SK-N-DZ (cell line): Measurements from ENCODE around the gene PDLIM5.
"Not testable (repeated sequence)": the region's sequence is repeated elsewhere in the genome, so short reads cannot be mapped to it uniquely, and the experiment has no call there.

Experiments used
- DNase-seq: peaks from one replicate; pipeline ENCODE4 v3.0.0-alpha.2; 2015; ENCODE audit warnings: low spot score

The PDLIM5 gene

DNA sequence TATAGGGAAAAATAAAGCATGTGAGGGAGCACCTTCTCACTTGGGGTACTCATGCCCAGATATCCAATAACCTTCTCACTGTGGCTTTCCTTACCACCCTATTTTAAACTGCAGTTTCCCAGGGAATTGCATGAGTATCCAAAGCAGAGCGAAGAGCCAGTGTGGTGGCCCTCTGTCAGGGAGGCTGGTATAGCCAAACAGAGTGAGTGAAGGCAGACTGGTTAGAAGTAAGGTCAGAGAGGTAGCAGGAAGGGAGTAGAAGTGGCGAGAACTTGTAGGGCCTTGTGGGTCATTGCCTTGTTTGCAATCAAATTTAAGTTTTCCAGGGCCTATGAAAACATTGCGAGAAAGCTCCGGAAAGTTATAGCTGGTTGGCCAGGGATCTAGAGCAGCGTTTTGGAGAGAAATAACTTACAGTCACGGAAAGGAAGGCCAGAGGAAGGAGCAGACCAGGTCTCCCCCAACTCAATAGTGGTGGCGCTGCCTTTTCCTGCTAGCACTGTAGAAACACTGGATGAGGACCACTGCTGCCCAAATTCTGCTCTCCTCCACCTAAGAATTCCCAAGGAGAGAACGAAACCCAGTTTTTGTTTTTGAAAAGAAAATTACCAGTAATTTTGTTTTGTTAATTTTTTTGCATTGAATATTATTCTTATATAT is 77.2 kb downstream of the PDLIM5 start:
- DNase-seq, result no peak

DNA sequence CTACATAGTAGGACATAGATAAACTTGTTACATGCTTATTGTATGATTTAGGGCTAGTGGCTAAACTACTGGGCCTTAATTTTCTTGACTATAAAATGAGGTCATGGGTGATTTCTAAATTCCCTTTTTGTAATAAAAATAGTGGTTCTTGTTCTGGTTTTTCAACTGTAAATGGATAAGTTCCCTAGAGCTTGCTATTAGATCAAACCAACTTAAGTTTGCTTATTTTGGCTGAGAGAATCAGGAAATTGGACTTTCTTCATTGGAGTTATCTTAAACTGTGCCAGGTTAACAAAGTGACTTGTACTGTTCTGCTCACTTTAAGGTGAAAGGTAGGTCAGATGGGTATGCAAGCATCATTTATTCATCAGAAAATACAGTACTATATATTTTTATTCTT is 78.3 kb downstream of the PDLIM5 start:
- DNase-seq, result no peak

DNA sequence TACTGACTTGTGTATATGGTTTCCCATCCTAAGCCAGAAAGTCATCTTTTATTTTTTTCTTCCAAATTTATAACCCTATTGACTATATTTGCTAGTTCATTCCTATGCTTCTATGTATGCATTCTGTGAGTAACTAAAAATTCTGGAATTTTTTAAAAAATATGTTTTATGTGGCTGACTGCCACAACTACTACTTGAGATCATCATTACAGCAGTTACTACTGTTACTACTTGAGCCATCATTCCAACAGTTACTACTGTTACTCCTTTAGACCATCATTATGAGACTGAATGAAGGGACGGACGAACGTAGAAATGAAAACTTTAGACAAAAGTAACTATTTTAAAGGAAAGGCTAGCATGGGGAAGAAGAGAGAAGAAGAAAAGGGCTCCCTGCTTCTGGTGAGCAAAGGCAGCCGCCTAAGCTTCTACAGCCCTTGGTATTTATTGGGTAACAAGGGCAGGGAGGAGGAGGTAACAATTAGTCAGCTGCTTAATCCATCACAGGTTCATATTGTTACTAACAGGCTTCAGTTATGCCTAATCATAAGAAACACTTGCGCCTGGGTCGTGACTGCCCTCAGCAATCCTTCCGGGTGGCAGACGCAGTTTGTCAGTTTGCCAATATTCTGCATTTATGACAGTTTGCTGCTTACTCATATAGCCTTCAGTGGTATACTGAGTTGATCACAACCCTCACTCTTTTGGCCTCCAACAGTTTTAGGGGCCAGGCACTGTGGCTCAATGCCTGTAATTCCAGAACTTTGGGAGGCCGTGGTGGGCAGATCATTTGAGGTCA is 80.4 kb downstream of the PDLIM5 start:
- DNase-seq, result no peak

GRCh38 chr4:94533405-94534223 is 81.9 kb downstream of the PDLIM5 start:
- DNase-seq, result no peak

DNA sequence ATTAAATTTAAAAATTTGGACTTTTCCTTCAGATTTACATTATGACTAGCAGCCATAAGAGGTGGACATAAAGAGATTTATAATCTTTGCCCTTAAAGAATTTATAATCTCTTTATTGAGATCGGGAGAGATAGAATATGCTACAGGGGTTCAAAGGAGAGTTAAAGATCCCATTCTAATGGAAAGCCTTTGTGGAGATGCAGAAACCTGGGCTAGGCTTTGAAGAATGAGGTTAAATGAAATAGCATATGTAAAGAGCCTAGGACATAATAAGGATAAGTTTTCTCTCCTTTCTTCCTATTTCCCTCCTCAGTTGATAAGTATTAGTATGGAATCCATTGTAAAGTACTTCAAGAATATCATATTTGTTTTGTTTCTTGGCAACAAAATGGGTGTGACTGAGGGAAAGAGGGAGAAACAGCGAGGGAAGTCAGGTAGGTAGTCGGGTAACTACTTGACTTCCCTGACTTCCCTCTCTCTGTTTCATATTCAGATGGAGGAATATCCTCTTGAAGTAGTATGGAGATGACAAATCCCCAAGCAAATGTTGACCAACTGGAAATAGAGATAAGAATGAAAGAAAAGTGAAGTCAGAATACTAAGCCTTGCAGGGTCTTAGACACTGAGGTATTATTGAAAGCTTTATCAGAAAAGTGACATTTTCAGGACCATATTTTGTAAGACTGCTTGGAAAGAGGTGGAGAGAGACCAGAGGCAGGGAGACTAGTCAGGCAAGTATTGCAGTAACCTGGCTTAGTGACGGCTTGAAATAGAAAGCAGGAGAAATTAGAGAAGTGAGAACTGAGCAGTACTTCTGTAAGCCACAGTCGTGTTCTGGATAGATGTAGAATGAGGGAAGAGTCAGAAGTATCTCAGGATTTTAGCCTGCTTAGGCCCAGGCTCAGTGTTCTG is 82.9 kb downstream of the PDLIM5 start:
- DNase-seq, result no peak

GRCh38 chr4:94536049-94536448 is 84.3 kb downstream of the PDLIM5 start:
- DNase-seq, result no peak

DNA sequence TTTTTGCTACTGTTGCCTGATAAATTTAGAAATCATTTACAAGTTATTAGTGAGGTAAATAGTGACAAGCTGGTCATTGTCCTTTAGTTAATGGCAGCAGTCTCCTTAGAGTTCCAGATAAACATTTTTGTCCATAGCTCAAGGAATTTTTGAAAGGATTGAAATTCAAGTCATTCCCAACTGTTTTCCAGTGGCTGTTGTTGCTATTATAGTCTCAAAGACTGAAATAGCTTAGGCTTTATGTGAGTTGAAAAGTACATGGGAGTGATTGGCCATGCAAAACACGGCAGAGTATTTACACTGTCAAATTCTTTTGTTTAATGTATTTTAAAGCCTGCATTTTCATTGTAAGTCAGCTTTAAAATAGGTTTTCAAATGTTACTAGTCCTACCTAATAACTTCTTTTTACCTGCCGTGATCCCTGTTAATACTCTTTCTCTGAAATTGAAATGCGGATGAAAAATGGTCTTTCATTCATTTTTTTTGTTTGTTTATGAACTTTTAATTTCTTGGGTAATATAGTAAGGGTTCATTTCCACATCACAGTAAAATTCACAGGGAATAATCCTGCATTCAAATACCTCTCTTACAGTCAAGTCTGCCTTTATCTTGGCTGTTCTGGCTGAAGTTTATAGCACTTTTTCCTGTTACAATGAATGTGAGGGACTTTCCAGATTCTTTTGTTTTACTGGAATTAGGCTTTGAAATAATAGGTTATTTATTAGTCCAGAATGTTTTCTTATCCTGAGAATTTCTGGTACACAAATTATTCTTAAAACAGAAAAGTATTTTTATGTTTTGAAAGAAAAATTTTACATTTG is 85.1 kb downstream of the PDLIM5 start:
- DNase-seq, result no peak

GRCh38 chr4:94537921-94538628 is 86.3 kb downstream of the PDLIM5 start:
- no peak for DNase-seq

DNA sequence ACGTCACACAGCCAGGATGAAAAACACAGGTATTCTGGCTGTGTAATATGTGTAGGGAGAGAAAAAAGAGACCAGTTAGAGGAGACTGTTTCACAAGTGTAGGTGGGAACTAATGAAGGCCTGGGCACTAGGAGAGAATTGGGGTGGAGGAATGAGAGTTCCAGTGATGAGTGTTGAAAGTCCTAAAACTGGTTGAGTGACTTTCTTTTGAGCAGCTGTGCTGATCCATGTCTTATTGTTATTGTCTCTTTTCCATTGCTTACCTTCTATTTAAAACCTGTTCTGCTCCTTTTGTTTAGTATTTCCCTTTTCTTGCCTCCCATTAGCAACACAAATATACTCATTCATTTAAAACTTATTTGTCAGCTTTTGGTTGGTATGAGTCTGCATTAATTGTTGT is 88.7 kb downstream of the PDLIM5 start:
- DNase-seq, result no peak

GRCh38 chr4:94544811-94545210 is 93.1 kb downstream of the PDLIM5 start:
- no peak for DNase-seq

GRCh38 chr4:94545296-94545695 is 93.6 kb downstream of the PDLIM5 start:
- DNase-seq, result no peak

GRCh38 chr4:94546949-94547348 is 95.2 kb downstream of the PDLIM5 start:
- DNase-seq, result no peak

- DNase-seq, result no peak
Measured at GRCh38 chr4:94548571-94548970, 96.8 kb downstream of the PDLIM5 start.

DNA sequence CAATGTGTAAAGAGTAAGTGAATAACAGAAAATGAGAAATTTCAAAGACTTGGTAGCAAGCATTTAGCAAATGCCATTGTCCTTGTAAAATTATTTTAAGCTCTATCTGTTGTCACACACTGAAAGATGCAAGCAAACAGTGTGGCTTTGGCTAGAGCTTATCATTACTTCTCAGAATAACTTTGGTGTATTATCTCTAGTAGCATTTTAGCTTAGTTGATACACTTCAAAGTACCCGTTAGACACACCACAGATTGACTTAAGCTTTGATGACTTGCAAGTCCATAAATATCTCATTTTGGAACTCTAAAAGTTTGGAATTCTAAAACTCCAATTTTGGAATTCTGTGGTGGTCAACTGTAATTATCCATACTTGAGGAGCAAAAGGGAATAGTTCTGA is 98.6 kb downstream of the PDLIM5 start:
- DNase-seq, result no peak

DNA sequence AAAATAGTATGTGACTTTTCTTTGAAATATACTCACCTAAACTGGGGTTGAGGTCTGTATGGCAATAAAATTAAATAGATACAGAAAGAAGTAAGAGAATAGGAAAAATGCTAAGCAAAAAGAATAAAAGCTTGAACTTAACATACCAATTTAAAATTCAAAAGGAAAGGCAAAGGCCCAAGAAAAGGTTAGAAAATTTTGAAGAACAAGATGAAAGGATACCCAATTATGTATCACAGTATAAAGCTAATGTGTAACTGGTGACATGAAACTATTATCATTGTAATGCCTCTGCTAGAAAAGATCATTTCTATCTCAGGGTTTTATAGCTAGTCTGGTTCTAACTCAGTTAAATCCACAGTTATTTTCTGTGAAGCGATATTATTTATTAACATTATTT is 99.1 kb downstream of the PDLIM5 start:
- DNase-seq, result no peak

- DNase-seq, result no peak
Measured at GRCh38 chr4:94551643-94552564, 100.2 kb downstream of the PDLIM5 start.

GRCh38 chr4:94556047-94556446 is 104.3 kb downstream of the PDLIM5 start:
- not testable (repeated sequence) for DNase-seq

GRCh38 chr4:94557632-94558031 is 105.9 kb downstream of the PDLIM5 start:
- not testable (repeated sequence) for DNase-seq
